HCT116 (cell line): ENCODE measurements around the gene PPP2R3C. TPM values are rescaled to one million over a fixed set of nuclear protein-coding genes. Genes with fewer than 3 reads are reported as not detected.

Experiments used
- ATAC-seq: fragments of 200-7000 bp; cut with Tn5 transposase; 2 replicates; pipeline ENCODE4 v1.9.1; 2020; ENCODE audit warnings: mild to moderate bottlenecking, moderate library complexity
- BruUV-seq: library from RNA; stranded (reverse); fragments of 400-500 nt; replicated peaks from 2 replicates; lab custom pipeline; 2021; lab: Mats Ljungman, UMichigan
- CTCF ChIA-PET: fragments of 300-600 bp; sonication (Branson Sonifier 250); formaldehyde crosslinking; loops from one replicate; lab custom pipeline; 2021; ENCODE audit warnings: antibody characterized with exemption; lab: Charles Lee
- POLR2A ChIA-PET: fragments of 300-600, 350-600 bp; sonication (Branson Sonifier 250); formaldehyde crosslinking; loops from one replicate; lab custom pipeline; 2021; ENCODE audit warnings: antibody characterized with exemption; lab: Charles Lee
- RAD21 ChIA-PET, 2 experiments: fragments of 300-600 bp; sonication (Branson Sonifier 250); formaldehyde crosslinking; loops; one replicate each; lab custom pipeline; 2023; ENCODE audit warnings: low total read pairs in 2 of 2; ENCODE audit not compliant: uncharacterized antibody in 2 of 2, unreplicated experiment in 2 of 2, low non-redundant PET in 1 of 2; lab: Charles Lee
- DNase-seq: peaks from one replicate; pipeline ENCODE4 v3.0.0-alpha.2; 2010; ENCODE audit warnings: low read depth, low spot score
- H2AFZ ChIP-seq: fragments of 200-600 bp; shearing (Covaris generic), sonication (generic); 2 replicates; pipeline ENCODE4 v1.6.1; 2017; ENCODE audit warnings: low read depth, mixed run types, mixed read lengths, antibody characterized with exemption, low read length; ENCODE audit not compliant: poor library complexity, severe bottlenecking
- H3K27ac ChIP-seq: 2 replicates; pipeline ENCODE4 v1.5.1; 2012; ENCODE audit warnings: low read depth, low read length
- H3K27me3 ChIP-seq: fragments of 200-600 bp; sonication (generic); 2 replicates; pipeline ENCODE4 v1.6.1; 2016; ENCODE audit warnings: mixed run types, low read length, mixed read lengths; ENCODE audit not compliant: insufficient read depth
- H3K36me3 ChIP-seq, 2 experiments: fragments of 200-500 bp in 1 of 2; fragments of 200-600 bp in 1 of 2; sonication (Bioruptor generic) in 1 of 2; sonication (generic) in 1 of 2; 2 replicates each; pipeline versions ENCODE4 v1.5.1 to v1.6.1; 2014 to 2016; ENCODE audit warnings: low read length in 2 of 2, inconsistent platforms in 1 of 2, mixed read lengths in 1 of 2, mixed run types in 1 of 2; ENCODE audit not compliant: insufficient read depth in 2 of 2, control insufficient read depth in 1 of 2
- H3K4me1 ChIP-seq, 2 experiments: fragments of 200-600 bp in 1 of 2; sonication (generic) in 1 of 2; 2 replicates each; pipeline versions ENCODE4 v1.5.1 to v1.6.1; 2012 to 2017; ENCODE audit warnings: low read length in 2 of 2, inconsistent platforms in 1 of 2, mild to moderate bottlenecking in 1 of 2, mixed read lengths in 1 of 2, mixed run types in 1 of 2, moderate library complexity in 1 of 2; ENCODE audit not compliant: insufficient read depth in 2 of 2, control insufficient read depth in 1 of 2
- H3K4me2 ChIP-seq: fragments of 200-600 bp; sonication (generic); 2 replicates; pipeline ENCODE4 v1.6.1; 2017; ENCODE audit warnings: mixed run types, low read length, mixed read lengths
- H3K4me3 ChIP-seq, 2 experiments: fragments of 200-600 bp in 1 of 2; sonication (generic) in 1 of 2; replicated peaks in 1 of 2; 2 replicates each; pipeline ENCODE4 v1.5.1; 2011 to 2016; ENCODE audit warnings: low read length in 2 of 2, control low read depth in 1 of 2, low read depth in 1 of 2, mild to moderate bottlenecking in 1 of 2, mixed read lengths in 1 of 2, mixed run types in 1 of 2
- H3K79me2 ChIP-seq: fragments of 200-600 bp; sonication (generic); 2 replicates; pipeline ENCODE4 v1.6.1; 2017; ENCODE audit warnings: mild to moderate bottlenecking, mixed run types, low read length, moderate library complexity, mixed read lengths; ENCODE audit not compliant: insufficient read depth
- H3K9ac ChIP-seq: fragments of 200-600 bp; sonication (generic); 2 replicates; pipeline ENCODE4 v1.6.1; 2016; ENCODE audit warnings: low read length, mixed read lengths
- H3K9me2 ChIP-seq: fragments of 200-600 bp; sonication (generic), shearing (Covaris generic); 2 replicates; pipeline ENCODE4 v1.6.1; 2017; ENCODE audit warnings: mixed run types, mild to moderate bottlenecking, moderate library complexity; ENCODE audit not compliant: insufficient read depth
- H3K9me3 ChIP-seq, 2 experiments: fragments of 200-500 bp in 1 of 2; fragments of 200-600 bp in 1 of 2; sonication (Bioruptor generic) in 1 of 2; sonication (generic) in 1 of 2; 2 replicates each; pipeline ENCODE4 v1.6.1; 2014 to 2017; ENCODE audit warnings: low read length in 2 of 2, mixed read lengths in 2 of 2, inconsistent platforms in 1 of 2, low read depth in 1 of 2, mild to moderate bottlenecking in 1 of 2, mixed run types in 1 of 2, moderate library complexity in 1 of 2; ENCODE audit not compliant: control insufficient read depth in 1 of 2, insufficient read depth in 1 of 2
- H4K20me1 ChIP-seq: fragments of 200-600 bp; sonication (generic), shearing (Covaris generic); 2 replicates; pipeline ENCODE4 v1.6.1; 2017; ENCODE audit warnings: mixed run types, mild to moderate bottlenecking, moderate library complexity; ENCODE audit not compliant: insufficient read depth
- CEBPB ChIP-seq: IDR thresholded peaks from 2 replicates; pipeline ENCODE4 v1.6.1; 2012; ENCODE audit warnings: low read depth
- CTCF ChIP-seq, 3 experiments: fragments of 200-600 bp in 1 of 3; sonication (generic) in 1 of 3; IDR thresholded peaks in 2 of 3; conservative IDR thresholded peaks in 1 of 3; 2 replicates each; pipeline ENCODE4 v1.5.1; 2012 to 2017; ENCODE audit warnings: low read depth in 2 of 3, low read length in 2 of 3, antibody characterized with exemption in 1 of 3, borderline replicate concordance in 1 of 3, control low read depth in 1 of 3, mild to moderate bottlenecking in 1 of 3, mixed read lengths in 1 of 3, mixed run types in 1 of 3, moderate library complexity in 1 of 3; ENCODE audit not compliant: insufficient read depth in 1 of 3
- EGR1 ChIP-seq: IDR thresholded peaks from 2 replicates; pipeline ENCODE4 v1.6.1; 2012; ENCODE audit warnings: low read depth
- ELF1 ChIP-seq: IDR thresholded peaks from 2 replicates; pipeline ENCODE4 v1.6.1; 2012; ENCODE audit warnings: low read depth, borderline replicate concordance
- EZH2phosphoT487 ChIP-seq: fragments of 200-600 bp; IDR thresholded peaks from 2 replicates; pipeline ENCODE4 v1.6.1; 2018; ENCODE audit warnings: antibody characterized with exemption, borderline replicate concordance
- JUND ChIP-seq: IDR thresholded peaks from 2 replicates; pipeline ENCODE4 v1.6.1; 2012
- MAX ChIP-seq: IDR thresholded peaks from 2 replicates; pipeline ENCODE4 v1.6.1; 2012
- POLR2A ChIP-seq: IDR thresholded peaks from 2 replicates; pipeline ENCODE4 v1.7.0; 2011; ENCODE audit warnings: borderline replicate concordance; ENCODE audit not compliant: insufficient read depth, insufficient read length; ENCODE audit errors: extremely low read depth
- RAD21 ChIP-seq: IDR thresholded peaks from 2 replicates; pipeline ENCODE4 v1.6.1; 2012; ENCODE audit warnings: low read depth, mild to moderate bottlenecking
- REST ChIP-seq: IDR thresholded peaks from 2 replicates; pipeline ENCODE4 v1.6.1; 2012; ENCODE audit warnings: low read depth
- SP1 ChIP-seq: IDR thresholded peaks from 2 replicates; pipeline ENCODE4 v1.6.1; 2012; ENCODE audit warnings: low read depth
- SRF ChIP-seq: IDR thresholded peaks from 2 replicates; pipeline ENCODE4 v1.6.1; 2012; ENCODE audit warnings: low read depth
- YY1 ChIP-seq: IDR thresholded peaks from 2 replicates; pipeline ENCODE4 v1.6.1; 2011; ENCODE audit warnings: low read length, low read depth, moderate library complexity, mild to moderate bottlenecking; ENCODE audit not compliant: insufficient replicate concordance; ENCODE audit errors: extremely low read depth
- ZBTB33 ChIP-seq: IDR thresholded peaks from 2 replicates; pipeline ENCODE4 v1.6.1; 2011; ENCODE audit warnings: mild to moderate bottlenecking, low read length, moderate library complexity; ENCODE audit not compliant: insufficient replicate concordance; ENCODE audit errors: extremely low read depth
- ZFX ChIP-seq: fragments of 450-650 bp; IDR thresholded peaks from 2 replicates; pipeline ENCODE4 v1.6.1; 2017
- ZNF274 ChIP-seq: fragments of 200-500 bp; sonication (Bioruptor generic); IDR thresholded peaks from 2 replicates; pipeline ENCODE4 v1.6.1; 2014; ENCODE audit warnings: mild to moderate bottlenecking, low read depth, low read length, inconsistent platforms
- intact Hi-C: fragments of 100-400 bp; cut with micrococcal nuclease; formaldehyde crosslinking; loops from 2 replicates; pipeline ENCODE4 v1.10.0; 2022
- total RNA-seq: library from RNA; stranded (reverse); gene quantifications from one replicate; pipeline ENCODE4 v1.2.1, GENCODE V29; 2021; ENCODE audit not compliant: unreplicated experiment

The PPP2R3C gene
- total RNA-seq, 1 experiment from 2014 or later, result 14.1 TPM

GRCh38 chr14:35088514-35088913 lies 33.3 kb downstream of the PPP2R3C start:
- no peak for DNase-seq
- TF ChIP-seq ZFX, result no peak
- no peak for TF ChIP-seq SP1
- TF ChIP-seq EZH2phosphoT487, result no peak
- TF ChIP-seq MAX, result no peak
- TF ChIP-seq POLR2A, result no peak
- TF ChIP-seq ZNF274, result no peak
- no peak for TF ChIP-seq CTCF (IDR thresholded peaks at IDR 0.05 in 2 of 3, conservative IDR thresholded peaks at IDR 0.05 in 1 of 3; ENCODE audit: borderline replicate concordance in 1 of 3, insufficient read depth in 1 of 3, low read depth in 2 of 3, low read length in 2 of 3)
- TF ChIP-seq JUND, result no peak
- TF ChIP-seq CEBPB, result no peak
- no peak for TF ChIP-seq YY1
- TF ChIP-seq REST, result no peak
- no peak for TF ChIP-seq ZBTB33
- no peak for TF ChIP-seq ELF1
- TF ChIP-seq EGR1, result no peak
- no peak for TF ChIP-seq SRF
- TF ChIP-seq RAD21, result no peak
- TF ChIP-seq, all 23 proteins: peak for 0
- H3K9ac ChIP-seq, result no peak overlapping the region
- H3K4me3 ChIP-seq, result no peak overlapping the region
- ChIA-PET CTCF (no interaction called here), POLR2A (no interaction called here), RAD21 (no interaction called here)
- no peaks in the 10 kb centered on the region for H4K20me1 ChIP-seq
- H3K4me2 ChIP-seq, result no peak overlapping the region
- H2AFZ ChIP-seq, result no peak overlapping the region
- H3K27ac ChIP-seq, result no peak overlapping the region
- no peak for ATAC-seq
- BruUV-seq, result no TSS peak
- H3K9me2 ChIP-seq, result no peaks in the 10 kb centered on the region
- intact Hi-C loops, result no loop called here
- no peaks in the 10 kb centered on the region for H3K4me1 ChIP-seq
- no peaks in the 10 kb centered on the region for H3K9me3 ChIP-seq
- peaks cover 0 to 2% of the 10 kb centered on the region in 2 experiments; a peak in 1 of 4 replicates for H3K36me3 ChIP-seq
- no peaks in the 10 kb centered on the region for H3K27me3 ChIP-seq
- H3K79me2 ChIP-seq, result no peaks in the 10 kb centered on the region
